ENCODE data around the gene COA7. TPM values are rescaled to one million over a fixed set of nuclear protein-coding genes. Genes with fewer than 3 reads are reported as not detected.

Gene COA7
- total RNA-seq, 1 experiment from 2014 or later, result 38.9 TPM

DNA sequence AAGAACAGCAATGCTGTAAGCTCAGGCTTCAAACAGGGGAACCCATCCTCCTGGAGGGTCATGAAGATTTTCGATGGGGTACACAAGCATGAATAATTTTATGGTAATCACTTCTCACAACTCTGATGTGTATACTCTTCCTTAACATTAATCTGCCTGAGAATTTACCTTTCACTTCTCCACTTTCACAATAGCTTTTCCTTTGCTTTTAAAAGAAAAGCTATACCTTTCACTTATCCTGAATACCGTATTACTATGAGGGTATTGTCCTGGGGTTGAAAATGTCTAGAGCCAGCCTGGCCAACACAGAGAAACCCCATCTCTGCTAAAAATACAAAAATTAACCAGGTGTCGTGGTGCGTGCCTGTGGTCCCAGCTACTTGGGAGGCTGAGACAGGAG is 15.4 kb upstream of the COA7 start:
- DNase-seq (ENCODE audit: unreplicated experiment), result no peak
- intact Hi-C loops (cut with micrococcal nuclease), result no loop called here
- Mint-ChIP-seq H3K4me3 (ENCODE audit: unreplicated experiment) (no peak overlapping the region), H3K4me1 (ENCODE audit: insufficient read depth, unreplicated experiment) (peaks cover under 1% of the 10 kb centered on the region), H3K36me3 (ENCODE audit: insufficient read depth, unreplicated experiment) (no peaks in the 10 kb centered on the region), H3K27me3 (ENCODE audit: insufficient read depth, unreplicated experiment) (no peaks in the 10 kb centered on the region), H3K27ac (ENCODE audit: low read depth, unreplicated experiment) (no peak overlapping the region), H3K9me3 (ENCODE audit: unreplicated experiment) (no peaks in the 10 kb centered on the region)
- POLR2A ChIA-PET, result interaction anchor here (0.6 to 1.5 kb wide), 2 partner anchors 8 to 14 kb away, joined by 4 to 5 read pairs; no protein-coding TSS in a partner anchor
- BruUV-seq (replicated peaks), result no TSS peak
- CTCF ChIA-PET, result interaction anchor here (0.6 to 0.9 kb wide), 3 partner anchors 41 to 228 kb away, joined by 3 to 4 read pairs (median 3); no protein-coding TSS in a partner anchor
- TF ChIP-seq, protein P1, sequence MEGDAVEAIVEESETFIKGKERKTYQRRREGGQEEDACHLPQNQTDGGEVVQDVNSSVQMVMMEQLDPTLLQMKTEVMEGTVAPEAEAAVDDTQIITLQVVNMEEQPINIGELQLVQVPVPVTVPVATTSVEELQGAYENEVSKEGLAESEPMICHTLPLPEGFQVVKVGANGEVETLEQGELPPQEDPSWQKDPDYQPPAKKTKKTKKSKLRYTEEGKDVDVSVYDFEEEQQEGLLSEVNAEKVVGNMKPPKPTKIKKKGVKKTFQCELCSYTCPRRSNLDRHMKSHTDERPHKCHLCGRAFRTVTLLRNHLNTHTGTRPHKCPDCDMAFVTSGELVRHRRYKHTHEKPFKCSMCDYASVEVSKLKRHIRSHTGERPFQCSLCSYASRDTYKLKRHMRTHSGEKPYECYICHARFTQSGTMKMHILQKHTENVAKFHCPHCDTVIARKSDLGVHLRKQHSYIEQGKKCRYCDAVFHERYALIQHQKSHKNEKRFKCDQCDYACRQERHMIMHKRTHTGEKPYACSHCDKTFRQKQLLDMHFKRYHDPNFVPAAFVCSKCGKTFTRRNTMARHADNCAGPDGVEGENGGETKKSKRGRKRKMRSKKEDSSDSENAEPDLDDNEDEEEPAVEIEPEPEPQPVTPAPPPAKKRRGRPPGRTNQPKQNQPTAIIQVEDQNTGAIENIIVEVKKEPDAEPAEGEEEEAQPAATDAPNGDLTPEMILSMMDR (IDR thresholded peaks at IDR 0.05; ENCODE audit: unreplicated experiment), result no peak

DNA sequence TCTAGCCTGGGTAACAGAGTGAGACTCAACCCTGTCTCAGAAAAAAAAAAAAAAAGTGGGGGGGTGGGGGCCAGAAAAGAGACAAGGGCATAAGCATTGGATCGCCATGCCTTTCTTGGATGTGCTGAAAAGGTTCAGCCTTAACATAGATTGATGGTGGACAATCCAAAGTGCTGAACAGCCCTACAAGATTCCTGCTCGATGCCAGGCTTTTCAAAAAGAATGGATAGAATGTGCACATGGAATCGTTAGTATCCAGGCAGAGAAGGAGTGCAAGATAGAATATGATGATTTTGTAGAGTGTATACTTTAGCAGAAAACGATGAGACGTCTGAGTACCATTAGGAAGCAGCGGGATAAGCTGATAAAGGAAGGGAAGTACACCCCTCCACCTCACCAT is 10.9 kb upstream of the COA7 start:
- ChIA-PET POLR2A (no interaction called here), CTCF (interaction anchor here (0.7 kb wide), 1 partner anchor 31 kb away, joined by 3 read pairs; no protein-coding TSS in a partner anchor)
- intact Hi-C loops (cut with micrococcal nuclease), result no loop called here
- Mint-ChIP-seq H3K4me3 (ENCODE audit: unreplicated experiment) (no peak overlapping the region), H3K36me3 (ENCODE audit: insufficient read depth, unreplicated experiment) (peaks cover 6% of the 10 kb centered on the region), H3K27me3 (ENCODE audit: insufficient read depth, unreplicated experiment) (no peaks in the 10 kb centered on the region), H3K27ac (ENCODE audit: low read depth, unreplicated experiment) (no peak overlapping the region), H3K9me3 (ENCODE audit: unreplicated experiment) (no peaks in the 10 kb centered on the region), H3K4me1 (ENCODE audit: insufficient read depth, unreplicated experiment) (peaks cover 14% of the 10 kb centered on the region)
- BruUV-seq (replicated peaks), result no TSS peak
- no peak for DNase-seq (ENCODE audit: unreplicated experiment)
- TF ChIP-seq, protein P1 (IDR thresholded peaks at IDR 0.05; ENCODE audit: unreplicated experiment), result no peak

DNA sequence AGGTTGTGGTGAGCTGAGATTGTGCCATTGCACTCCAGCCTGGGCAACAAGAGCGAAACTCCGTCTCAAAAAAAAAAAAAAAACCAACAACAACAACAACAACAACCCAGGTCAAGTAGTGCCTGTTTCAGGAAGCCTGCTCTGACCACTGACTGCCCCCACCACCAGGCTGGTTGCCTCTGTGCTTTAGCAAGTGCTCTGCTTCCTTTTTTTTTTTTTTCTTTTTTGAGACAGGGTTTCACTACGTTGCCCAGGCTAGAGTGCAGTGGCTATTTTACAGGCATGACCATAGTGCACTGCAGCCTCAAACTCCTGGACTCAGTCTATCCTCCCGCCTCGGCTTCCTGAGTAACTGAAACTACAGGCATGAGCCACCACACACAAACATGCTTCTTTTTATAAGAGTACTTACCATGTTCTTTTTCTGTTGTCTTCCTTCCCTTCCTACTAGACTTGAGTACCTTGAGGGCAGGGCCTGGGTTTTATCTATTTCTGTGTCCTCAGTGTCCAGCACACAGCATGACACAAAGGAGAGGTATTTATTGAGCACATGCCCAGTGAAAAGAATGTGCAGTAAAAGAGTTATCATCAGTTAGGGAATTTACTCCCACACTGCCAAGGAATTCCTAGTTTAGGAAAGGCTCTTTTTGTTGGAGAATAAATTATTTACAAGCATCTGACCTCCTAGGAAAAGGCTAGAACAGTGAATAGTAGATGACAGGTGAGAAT is 9.9 kb upstream of the COA7 start:
- ChIA-PET POLR2A (no interaction called here), CTCF (interaction anchor here (0.6 to 0.7 kb wide), 2 partner anchors 31 to 246 kb away, joined by 3 read pairs; no protein-coding TSS in a partner anchor)
- no TSS peak for BruUV-seq (replicated peaks)
- Mint-ChIP-seq H3K27me3 (ENCODE audit: insufficient read depth, unreplicated experiment) (no peaks in the 10 kb centered on the region), H3K4me1 (ENCODE audit: insufficient read depth, unreplicated experiment) (peaks cover 20% of the 10 kb centered on the region), H3K9me3 (ENCODE audit: unreplicated experiment) (no peaks in the 10 kb centered on the region), H3K36me3 (ENCODE audit: insufficient read depth, unreplicated experiment) (peaks cover 6% of the 10 kb centered on the region), H3K4me3 (ENCODE audit: unreplicated experiment) (peak overlapping the region; percentile 20), H3K27ac (ENCODE audit: low read depth, unreplicated experiment) (peak overlapping the region; percentile 66)
- intact Hi-C loops (cut with micrococcal nuclease), result no loop called here
- DNase-seq (ENCODE audit: unreplicated experiment), result peak; percentile 17
- TF ChIP-seq, protein P1 (IDR thresholded peaks at IDR 0.05; ENCODE audit: unreplicated experiment), result no peak

DNA sequence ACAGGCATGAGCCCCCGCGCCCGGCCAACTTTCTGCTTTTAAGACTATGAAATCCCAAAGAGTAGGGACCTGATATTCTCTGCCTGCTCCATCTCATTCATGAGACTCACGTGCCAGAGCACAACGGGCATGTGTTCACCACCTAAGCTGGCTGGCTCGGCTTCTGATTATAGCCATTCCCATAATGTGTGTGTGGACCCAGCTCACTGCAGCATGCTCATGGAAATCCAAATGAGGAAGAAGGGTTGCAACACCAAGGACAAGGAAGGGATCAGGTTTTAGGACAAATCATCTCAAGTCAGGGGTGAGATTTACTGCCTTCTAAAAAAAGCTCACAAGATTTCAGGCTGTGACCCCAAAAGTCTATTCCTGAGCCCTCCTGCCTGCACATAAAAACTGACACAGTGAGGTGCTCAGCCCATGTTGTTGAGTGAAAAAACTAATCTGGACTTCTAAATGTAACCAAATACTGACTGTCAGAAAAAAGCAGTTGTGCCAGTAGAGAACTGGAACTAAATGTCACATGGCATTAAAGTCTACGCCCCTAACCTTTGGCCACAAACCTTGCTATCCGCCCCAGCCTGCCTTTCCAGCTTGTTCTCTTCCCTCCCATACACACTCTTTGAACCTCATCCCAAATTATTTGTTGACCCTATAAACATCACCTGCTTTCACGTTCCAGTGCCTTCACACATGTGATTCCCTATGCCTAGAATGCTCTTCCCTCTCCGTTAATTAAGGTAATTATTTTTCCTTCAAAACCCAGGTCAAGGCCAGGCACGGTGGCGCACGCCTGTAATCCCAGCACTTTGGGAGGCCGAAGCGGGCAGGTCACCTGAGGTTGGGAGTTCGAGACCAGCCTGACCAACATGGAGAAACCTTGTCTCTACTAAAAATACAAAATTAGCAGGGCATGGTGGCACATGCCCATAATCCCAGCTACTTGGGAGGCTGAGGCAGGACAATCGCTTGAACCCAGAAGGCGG is 9.1 kb upstream of the COA7 start:
- CTCF ChIA-PET, result interaction anchor here (0.6 kb wide), 1 partner anchor 247 kb away, joined by 3 read pairs; no protein-coding TSS in a partner anchor
- H3K27me3 Mint-ChIP-seq (ENCODE audit: insufficient read depth, unreplicated experiment), result no peaks in the 10 kb centered on the region
- H3K36me3 Mint-ChIP-seq (ENCODE audit: insufficient read depth, unreplicated experiment), result peaks cover 6% of the 10 kb centered on the region
- DNase-seq (ENCODE audit: unreplicated experiment), result no peak
- H3K9me3 Mint-ChIP-seq (ENCODE audit: unreplicated experiment), result no peaks in the 10 kb centered on the region
- intact Hi-C loops (cut with micrococcal nuclease), result no loop called here
- no TSS peak for BruUV-seq (replicated peaks)
- peaks cover 21% of the 10 kb centered on the region for H3K4me1 Mint-ChIP-seq (ENCODE audit: insufficient read depth, unreplicated experiment)
- POLR2A ChIA-PET, result interaction anchor here (0.7 to 1.2 kb wide), 2 partner anchors 8 to 211 kb away, joined by 3 read pairs; no protein-coding TSS in a partner anchor
- no peak overlapping the region for H3K4me3 Mint-ChIP-seq (ENCODE audit: unreplicated experiment)
- TF ChIP-seq, protein P1 (IDR thresholded peaks at IDR 0.05; ENCODE audit: unreplicated experiment), result no peak
- H3K27ac Mint-ChIP-seq (ENCODE audit: low read depth, unreplicated experiment), result peak overlapping the region; percentile 66

All from MCF 10A (cell line).